ENCODE data around the gene INPP5B.
A peak's percentile ranks its signal among the peaks of the same experiment; 100 is the strongest.
"Not testable (repeated sequence)": the region's sequence is repeated elsewhere in the genome, so short reads cannot be mapped to it uniquely, and the experiment has no call there.

INPP5B gene

GRCh38 chr1:37911478-37911877, 35.4 kb downstream of the INPP5B start:
- not testable (repeated sequence) for DNase-seq (ENCODE audit: low spot score)

- DNase-seq (ENCODE audit: low spot score): not testable (repeated sequence)
Measured at GRCh38 chr1:37910886-37911285, 36.0 kb downstream of the INPP5B start.

DNA sequence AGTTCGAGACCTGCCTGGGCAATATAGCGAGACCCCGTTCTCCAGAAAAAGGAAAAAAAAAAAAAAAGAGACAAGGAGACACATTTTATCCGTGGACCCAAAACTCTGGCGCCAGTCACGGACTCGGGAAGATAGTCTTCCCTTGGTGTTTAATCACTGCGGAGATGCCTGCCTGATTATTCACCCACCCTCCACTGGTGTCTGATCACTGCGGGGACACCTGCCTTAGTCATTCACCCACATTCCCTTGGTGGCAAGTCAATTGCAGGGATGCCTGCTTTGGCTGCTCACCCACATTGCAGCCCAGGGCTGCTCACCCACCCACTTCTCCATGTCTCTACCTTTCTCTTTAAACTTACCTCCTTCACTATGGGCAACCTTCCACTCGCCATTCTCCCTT, 38.3 kb downstream of the INPP5B start:
- DNase-seq (ENCODE audit: low spot score): not testable (repeated sequence)

DNA sequence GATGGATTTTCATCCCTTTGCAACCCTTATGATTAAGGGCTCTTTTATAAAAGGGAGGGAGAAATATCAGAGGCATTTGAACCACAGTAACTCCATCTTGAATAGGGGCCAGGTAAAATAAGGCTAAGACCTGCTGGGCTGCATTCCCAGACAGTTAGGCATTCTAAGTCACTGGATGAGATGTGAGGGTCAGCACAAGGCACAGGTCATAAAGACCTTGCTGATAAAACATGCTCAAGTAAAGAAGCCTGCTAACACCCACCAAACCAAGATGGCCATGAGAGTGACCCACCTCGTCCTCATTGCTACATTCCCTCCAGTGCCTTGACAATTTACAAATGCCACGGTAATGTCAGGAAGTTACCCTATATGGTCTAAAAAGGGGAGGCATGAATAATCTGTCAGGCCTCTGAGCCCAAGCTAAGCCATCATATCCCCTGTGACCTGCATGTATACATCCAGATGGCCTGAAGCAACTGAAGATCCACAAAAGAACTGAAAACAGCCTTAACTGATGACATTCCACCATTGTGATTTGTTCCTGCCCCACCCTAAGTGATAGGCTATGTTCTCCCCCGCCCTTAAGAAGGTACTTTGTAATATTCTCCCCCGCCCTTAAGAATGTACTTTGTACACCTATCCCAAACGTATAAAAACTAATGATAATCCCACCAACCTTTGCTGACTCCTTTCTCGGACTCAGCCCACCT, 39.3 kb downstream of the INPP5B start:
- DNase-seq (ENCODE audit: low spot score): not testable (repeated sequence)

- DNase-seq (ENCODE audit: low spot score): not testable (repeated sequence)
Measured at GRCh38 chr1:37906591-37906990, 40.3 kb downstream of the INPP5B start.

DNA sequence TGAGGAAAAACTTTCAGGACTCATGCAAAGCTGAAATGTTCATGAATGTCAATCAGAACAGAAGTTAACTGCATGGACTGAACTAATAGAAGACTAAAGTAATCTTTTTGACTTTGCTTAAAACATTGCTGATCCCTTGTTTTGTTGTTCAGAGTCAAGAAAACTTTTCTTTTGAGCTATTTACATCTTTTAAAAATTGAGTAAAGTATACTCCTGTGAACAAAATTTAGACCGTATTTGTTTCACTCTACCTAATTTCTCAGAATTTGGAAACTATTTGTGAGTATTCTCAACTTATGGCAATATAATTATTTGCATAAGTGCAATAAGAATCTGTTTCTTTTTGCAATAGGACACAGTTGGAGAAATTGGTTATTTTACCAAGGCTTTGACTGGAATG, 41.1 kb downstream of the INPP5B start:
- DNase-seq (ENCODE audit: low spot score): no peak

DNA sequence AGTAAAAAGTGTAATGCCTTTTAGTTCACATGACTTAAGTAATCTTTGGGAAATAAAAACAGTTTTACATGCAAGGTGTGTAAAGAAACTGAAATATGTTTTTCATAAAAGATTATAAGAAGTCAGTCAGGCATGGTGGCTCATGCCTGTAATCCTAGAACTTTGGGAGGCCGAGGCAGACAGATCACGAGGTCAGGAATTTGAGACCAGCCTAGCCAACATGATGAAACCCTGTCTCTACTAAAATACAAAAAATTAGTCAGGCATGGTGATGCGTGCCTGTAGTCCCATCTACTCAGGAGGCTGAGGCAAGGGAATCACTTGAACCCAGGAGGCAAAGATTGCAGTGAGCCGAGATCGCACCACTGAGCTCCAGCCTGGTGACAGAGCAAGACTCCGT, 42.9 kb downstream of the INPP5B start:
- not testable (repeated sequence) for DNase-seq (ENCODE audit: low spot score)

GRCh38 chr1:37902983-37903382, 43.9 kb downstream of the INPP5B start:
- DNase-seq (ENCODE audit: low spot score): no peak

- no peak for DNase-seq (ENCODE audit: low spot score)
Measured at GRCh38 chr1:37901893-37902225, 45.0 kb downstream of the INPP5B start.

DNA sequence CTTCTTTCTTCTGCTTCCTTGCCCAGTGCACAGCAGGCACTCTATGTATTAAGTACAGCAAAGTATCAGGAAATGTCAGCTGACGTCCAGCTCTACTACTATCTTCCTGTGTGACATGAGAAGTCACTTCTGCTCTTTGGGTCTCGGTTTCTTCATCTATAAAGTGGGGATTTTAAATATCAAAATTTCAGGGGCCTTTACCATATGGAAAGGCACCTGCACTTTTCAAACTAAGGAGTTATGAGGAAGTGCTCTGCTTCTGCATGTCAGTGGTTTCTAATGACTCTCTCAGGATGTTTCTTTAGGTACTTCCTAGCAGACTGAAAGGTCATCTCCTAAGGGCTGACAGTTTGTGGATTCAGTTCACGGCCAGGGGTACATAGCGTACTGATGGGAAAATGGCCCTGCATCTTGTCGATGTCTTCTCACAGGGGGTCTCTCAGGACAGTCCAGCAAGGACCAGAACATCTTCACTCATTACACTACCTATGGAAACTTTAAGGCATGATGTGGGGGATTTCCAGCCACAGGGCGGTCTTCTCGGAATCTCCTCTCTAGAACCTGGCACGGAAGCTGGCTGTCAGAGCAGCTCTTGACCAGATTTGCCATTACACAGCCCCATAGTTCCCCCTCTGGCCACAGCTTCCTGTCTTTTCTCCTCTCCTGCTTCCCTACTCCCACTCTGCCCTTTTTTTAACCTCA, 45.5 kb downstream of the INPP5B start:
- DNase-seq (ENCODE audit: low spot score): no peak

GRCh38 chr1:37897563-37897962, 49.3 kb downstream of the INPP5B start:
- DNase-seq (ENCODE audit: low spot score): not testable (repeated sequence)

DNA sequence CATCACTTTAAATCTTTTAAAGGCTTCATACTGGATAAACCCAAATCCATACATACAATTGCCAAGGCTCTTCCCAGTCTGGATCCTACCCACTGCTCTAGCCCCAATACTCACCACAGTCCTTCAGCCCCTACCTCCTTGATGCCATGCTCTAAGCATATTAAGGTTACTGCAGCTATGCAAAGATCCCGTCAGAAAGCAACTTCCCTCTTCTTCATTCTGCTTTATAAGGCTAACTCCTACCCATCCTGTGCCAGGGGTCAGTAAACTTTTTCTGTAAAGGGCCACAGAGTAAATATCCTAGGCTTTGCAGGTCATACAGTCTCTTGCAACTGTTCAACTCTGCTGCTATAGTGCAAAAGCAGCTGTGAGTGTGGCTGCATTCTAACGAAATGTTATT, 53.2 kb downstream of the INPP5B start:
- DNase-seq (ENCODE audit: low spot score): no peak

- no peak for DNase-seq (ENCODE audit: low spot score)
Measured at GRCh38 chr1:37892151-37893047, 54.5 kb downstream of the INPP5B start.

DNA sequence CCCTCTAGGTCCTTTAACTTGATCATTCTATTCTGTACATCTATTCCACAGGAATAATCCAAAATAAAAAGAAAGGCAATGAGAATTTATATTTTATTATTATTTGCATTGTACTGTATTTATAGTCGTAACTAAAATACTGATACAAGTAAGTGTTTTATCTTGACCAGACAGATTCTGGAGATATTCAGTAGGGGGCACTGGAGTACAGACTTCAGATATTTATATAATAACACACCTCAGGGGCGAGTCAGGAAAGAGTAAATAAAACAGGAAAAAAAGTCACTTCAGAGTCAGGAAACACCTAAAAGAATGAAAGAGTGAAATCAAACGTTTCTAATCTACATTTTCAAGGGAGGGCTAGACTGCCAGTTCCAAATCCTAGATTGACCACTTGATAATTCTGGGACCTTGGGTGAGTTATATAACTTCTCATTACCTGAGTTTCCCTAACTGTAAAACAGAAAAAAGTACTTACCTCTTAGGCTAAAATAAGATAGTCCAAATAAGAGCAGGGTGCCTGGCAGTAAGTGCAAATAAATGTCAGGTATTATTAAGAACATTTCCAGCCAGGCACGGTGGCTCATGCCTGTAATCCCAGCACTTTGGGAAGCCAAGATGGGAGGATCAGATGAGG, 56.4 kb downstream of the INPP5B start:
- DNase-seq (ENCODE audit: low spot score): peak; percentile 43

GRCh38 chr1:37888022-37888700, 58.7 kb downstream of the INPP5B start:
- DNase-seq (ENCODE audit: low spot score): no peak

- no peak for DNase-seq (ENCODE audit: low spot score)
Measured at GRCh38 chr1:37884145-37884544, 62.7 kb downstream of the INPP5B start.

DNA sequence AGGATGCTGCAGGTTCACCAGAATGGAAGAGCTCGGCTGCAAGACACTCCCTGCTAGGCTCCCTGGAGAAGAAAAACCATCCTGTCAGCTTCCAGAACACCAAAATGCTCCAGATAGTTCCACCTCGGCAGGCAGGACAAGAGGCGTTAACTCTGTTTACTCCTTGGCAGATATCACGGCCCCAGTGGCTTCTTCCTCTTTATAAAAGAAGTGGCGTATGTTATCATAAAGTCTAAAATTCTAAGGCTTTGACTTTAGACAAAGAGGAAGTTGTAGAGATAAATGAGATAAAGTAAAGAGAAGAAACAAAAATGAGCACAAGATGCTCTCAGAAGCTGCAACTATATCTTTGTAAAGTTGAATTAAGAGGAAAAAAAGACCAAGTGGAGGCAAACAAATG, 63.2 kb downstream of the INPP5B start:
- DNase-seq (ENCODE audit: low spot score): no peak

- no peak for DNase-seq (ENCODE audit: low spot score)
Measured at GRCh38 chr1:37879865-37880264, 67.0 kb downstream of the INPP5B start.

DNA sequence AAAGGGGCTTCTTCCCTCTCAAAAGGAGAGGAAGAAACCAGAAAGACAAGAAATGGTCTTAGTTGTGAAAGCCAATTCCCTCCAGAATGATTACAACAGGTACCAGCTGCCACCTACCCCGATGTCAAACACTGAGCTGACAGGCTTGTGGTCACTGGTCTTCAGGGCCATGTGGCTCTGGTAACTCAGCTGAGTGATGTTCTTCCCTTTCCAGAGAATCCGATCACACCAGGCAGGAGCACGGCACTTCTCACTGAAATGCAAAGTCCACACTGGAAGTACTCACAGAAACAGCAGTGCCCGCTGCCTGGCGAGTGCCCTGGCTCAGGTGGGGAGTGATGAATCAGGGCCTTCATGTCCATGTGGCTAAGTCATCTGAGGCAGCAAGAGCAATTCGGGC, 68.8 kb downstream of the INPP5B start:
- DNase-seq (ENCODE audit: low spot score): no peak

GRCh38 chr1:37875833-37876232, 71.0 kb downstream of the INPP5B start:
- DNase-seq (ENCODE audit: low spot score): no peak

DNA sequence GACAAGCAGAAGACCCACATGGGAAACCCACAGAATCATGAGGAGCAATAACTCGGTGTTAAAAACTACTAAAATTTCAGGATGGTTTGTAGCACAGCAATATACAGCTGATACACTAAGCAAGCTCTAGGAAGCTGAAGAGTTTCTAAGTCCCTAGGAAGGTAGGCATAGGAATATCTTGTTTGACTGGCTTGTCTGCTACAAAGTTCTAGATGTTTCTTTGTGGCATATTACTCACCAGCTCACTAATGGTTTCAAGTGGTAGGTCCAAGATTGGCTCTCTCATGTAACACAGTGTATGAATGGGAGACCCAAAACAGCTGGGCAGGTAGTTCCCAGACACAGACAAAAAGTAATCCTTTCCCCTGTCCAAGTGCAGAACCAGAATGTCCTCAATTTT, 74.2 kb downstream of the INPP5B start:
- no peak for DNase-seq (ENCODE audit: low spot score)

- DNase-seq (ENCODE audit: low spot score): no peak
Measured at GRCh38 chr1:37868466-37868865, 78.4 kb downstream of the INPP5B start.

All from CD4-positive, alpha-beta T cell treated with Interleukin-2 at 100 ng/mL for 4 hours (primary cell).